ENCODE data around the gene HUNK. TPM values are rescaled to one million over a fixed set of nuclear protein-coding genes. Genes with fewer than 3 reads are reported as not detected.

Gene HUNK
- total RNA-seq, 1 donor from 2014 or later: 60.6 TPM

DNA sequence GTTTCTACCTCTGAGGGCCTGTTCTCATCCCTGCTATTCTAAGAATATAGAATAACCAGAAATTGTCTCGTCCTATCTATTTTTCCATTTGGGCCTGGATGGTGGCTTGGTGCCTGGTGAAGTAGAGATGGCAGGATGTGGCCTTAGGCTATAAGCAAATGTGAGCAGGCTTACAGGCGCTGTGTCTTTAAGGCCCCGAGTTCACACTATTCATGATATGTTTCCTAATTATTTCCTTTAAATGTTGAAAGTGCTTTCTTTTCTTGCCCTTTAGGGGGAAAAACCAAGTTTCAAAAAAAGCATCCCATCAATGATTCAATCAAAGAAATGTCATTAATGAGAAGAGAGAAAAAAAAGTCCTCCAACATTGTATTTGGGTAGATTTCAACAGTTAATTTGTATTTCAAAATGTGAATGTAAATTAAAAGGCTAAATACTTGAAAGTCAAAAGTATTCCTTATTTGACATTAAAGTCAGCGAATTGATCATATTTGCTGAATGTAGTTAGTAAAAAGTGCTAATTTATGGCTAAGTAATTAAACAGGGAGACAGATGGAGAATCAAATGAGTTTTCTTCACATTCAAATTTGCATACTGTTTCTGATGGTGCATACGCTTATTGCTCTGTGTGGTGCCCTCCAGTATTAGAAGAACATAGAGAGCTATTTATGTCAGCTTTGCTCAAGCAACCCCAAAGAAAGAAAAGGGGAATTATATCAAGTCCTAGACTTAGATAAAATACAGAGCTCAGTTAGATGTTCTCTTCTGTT lies 34.0 kb upstream of the HUNK start:
- Mint-ChIP-seq H3K27me3 (ENCODE audit: low read depth) (peaks cover 1% of the 10 kb centered on the region), H3K36me3 (no peaks in the 10 kb centered on the region), H3K9me3 (no peaks in the 10 kb centered on the region), H3K27ac (no peak overlapping the region), H3K4me1 (peaks cover 9% of the 10 kb centered on the region), H3K4me3 (no peak overlapping the region)
- no peak for DNase-seq (ENCODE audit: low spot score in 2 of 2, unreplicated experiment in 2 of 2)
- TF ChIP-seq, protein P1, sequence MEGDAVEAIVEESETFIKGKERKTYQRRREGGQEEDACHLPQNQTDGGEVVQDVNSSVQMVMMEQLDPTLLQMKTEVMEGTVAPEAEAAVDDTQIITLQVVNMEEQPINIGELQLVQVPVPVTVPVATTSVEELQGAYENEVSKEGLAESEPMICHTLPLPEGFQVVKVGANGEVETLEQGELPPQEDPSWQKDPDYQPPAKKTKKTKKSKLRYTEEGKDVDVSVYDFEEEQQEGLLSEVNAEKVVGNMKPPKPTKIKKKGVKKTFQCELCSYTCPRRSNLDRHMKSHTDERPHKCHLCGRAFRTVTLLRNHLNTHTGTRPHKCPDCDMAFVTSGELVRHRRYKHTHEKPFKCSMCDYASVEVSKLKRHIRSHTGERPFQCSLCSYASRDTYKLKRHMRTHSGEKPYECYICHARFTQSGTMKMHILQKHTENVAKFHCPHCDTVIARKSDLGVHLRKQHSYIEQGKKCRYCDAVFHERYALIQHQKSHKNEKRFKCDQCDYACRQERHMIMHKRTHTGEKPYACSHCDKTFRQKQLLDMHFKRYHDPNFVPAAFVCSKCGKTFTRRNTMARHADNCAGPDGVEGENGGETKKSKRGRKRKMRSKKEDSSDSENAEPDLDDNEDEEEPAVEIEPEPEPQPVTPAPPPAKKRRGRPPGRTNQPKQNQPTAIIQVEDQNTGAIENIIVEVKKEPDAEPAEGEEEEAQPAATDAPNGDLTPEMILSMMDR (IDR thresholded peaks at IDR 0.05; ENCODE audit: unreplicated experiment): no peak

DNA sequence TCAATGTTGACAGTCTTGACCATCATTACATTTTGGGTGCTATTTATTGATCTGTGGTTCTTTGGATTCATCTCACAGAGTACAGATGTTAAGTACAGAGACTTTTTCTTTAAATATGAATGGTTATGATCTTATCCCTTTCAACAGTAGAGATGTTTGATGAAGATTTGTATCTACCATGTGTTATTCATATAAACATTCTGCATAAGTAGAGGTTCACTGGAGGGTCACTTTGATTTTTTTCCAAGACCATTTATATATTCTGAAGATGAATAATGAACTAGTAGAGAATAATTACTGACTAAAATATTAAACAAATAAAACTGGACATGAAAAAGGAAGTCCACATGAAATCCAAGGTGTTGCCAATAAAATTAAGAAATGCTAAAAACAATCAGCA lies 28.6 kb upstream of the HUNK start:
- Mint-ChIP-seq H3K4me1 (peaks cover 28% of the 10 kb centered on the region), H3K36me3 (no peaks in the 10 kb centered on the region), H3K27me3 (ENCODE audit: low read depth) (no peaks in the 10 kb centered on the region), H3K27ac (no peak overlapping the region), H3K9me3 (no peaks in the 10 kb centered on the region), H3K4me3 (no peak overlapping the region)
- TF ChIP-seq, protein P1 (IDR thresholded peaks at IDR 0.05; ENCODE audit: unreplicated experiment): no peak
- no peak for DNase-seq (ENCODE audit: low spot score in 2 of 2, unreplicated experiment in 2 of 2)

DNA sequence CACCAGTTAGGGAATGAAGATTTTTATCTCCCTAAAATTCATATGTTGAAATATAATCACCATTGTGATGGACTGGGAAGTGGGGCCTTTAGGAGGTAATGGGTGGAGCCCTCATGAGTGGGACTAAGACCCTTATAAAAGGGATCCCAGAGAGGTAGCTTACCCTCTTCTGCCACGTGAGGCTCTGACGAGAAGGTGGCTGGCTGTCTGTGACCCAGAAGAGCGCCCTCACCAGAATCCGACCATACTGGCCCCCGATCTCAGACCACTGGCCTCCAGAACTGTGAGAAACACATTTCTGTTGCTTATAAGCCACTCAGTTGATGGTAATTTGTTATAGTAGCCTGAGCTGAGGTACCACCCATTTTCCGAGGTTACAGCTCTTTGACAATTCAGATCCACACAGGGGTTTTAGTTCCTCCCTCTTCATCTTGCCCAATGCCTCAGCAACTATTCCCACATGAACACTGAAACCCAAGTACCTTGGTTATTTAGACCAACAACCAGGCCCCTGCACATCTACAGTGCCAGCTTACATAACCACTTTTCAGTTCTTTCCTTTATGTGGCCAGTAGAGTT lies 27.6 kb upstream of the HUNK start:
- H3K4me3 Mint-ChIP-seq: no peak overlapping the region
- peak overlapping the region; percentile 47 for H3K27ac Mint-ChIP-seq
- TF ChIP-seq, protein P1 (IDR thresholded peaks at IDR 0.05; ENCODE audit: unreplicated experiment): no peak
- peaks cover 26% of the 10 kb centered on the region for H3K4me1 Mint-ChIP-seq
- no peaks in the 10 kb centered on the region for H3K36me3 Mint-ChIP-seq
- no peaks in the 10 kb centered on the region for H3K9me3 Mint-ChIP-seq
- DNase-seq (ENCODE audit: low spot score in 2 of 2, unreplicated experiment in 2 of 2): no peak
- no peaks in the 10 kb centered on the region for H3K27me3 Mint-ChIP-seq (ENCODE audit: low read depth)

DNA sequence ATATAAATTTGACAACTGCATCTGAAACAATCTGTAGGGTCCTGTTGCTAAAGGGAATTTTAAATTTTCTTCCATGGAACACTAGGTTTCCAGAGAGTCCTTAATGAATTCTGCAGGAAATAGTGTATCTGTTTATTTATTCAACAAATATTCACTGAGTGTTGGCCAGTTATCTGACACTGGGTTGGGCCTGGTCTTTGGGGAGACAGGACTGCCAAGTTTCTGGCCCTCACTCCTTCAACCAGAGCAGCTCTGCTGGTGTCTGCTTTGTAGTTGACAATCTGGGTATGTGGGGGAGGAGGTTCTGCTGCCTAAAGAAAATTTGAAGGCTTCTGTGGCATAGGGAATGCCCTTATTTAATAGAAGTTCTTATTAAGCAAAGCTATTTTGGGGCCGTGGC lies 26.1 kb upstream of the HUNK start:
- Mint-ChIP-seq H3K27ac (no peak overlapping the region), H3K9me3 (no peaks in the 10 kb centered on the region), H3K27me3 (ENCODE audit: low read depth) (no peaks in the 10 kb centered on the region), H3K4me3 (no peak overlapping the region), H3K36me3 (no peaks in the 10 kb centered on the region), H3K4me1 (peaks cover 21% of the 10 kb centered on the region)
- TF ChIP-seq, protein P1 (IDR thresholded peaks at IDR 0.05; ENCODE audit: unreplicated experiment): no peak
- peak in 1 of 2 experiments; percentile 2 for DNase-seq (ENCODE audit: low spot score in 2 of 2, unreplicated experiment in 2 of 2)

DNA sequence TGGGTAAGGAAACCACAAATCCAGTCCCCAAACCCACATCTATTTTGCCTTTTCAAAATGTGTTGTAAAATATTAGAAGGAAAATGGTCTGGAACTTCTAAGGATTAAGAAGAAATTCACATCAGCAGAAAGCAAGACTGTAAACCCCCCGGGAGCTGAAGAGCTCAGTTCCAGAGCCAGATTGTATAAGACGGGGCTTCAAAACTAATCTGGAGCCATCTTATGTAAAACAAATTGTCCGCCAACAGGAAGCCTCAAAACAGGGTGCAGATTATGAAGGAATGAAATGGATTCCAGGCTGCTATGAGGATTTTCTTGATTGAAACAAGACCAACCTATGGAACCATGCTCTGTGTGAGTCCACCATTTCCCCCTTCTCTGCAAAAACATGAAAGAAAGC lies 25.1 kb upstream of the HUNK start:
- no peaks in the 10 kb centered on the region for H3K36me3 Mint-ChIP-seq
- H3K9me3 Mint-ChIP-seq: no peaks in the 10 kb centered on the region
- peaks cover 21% of the 10 kb centered on the region for H3K4me1 Mint-ChIP-seq
- H3K4me3 Mint-ChIP-seq: no peak overlapping the region
- DNase-seq (ENCODE audit: low spot score in 2 of 2, unreplicated experiment in 2 of 2): no peak
- no peaks in the 10 kb centered on the region for H3K27me3 Mint-ChIP-seq (ENCODE audit: low read depth)
- H3K27ac Mint-ChIP-seq: peak overlapping the region; percentile 5
- TF ChIP-seq, protein P1 (IDR thresholded peaks at IDR 0.05; ENCODE audit: unreplicated experiment): no peak
